ENCODE results near the gene RFTN1. TPM values are rescaled to one million over a fixed set of nuclear protein-coding genes. Genes with fewer than 3 reads are reported as not detected.

The RFTN1 gene
- total RNA-seq, 1 donor from 2014 or later: 52.1 TPM

DNA sequence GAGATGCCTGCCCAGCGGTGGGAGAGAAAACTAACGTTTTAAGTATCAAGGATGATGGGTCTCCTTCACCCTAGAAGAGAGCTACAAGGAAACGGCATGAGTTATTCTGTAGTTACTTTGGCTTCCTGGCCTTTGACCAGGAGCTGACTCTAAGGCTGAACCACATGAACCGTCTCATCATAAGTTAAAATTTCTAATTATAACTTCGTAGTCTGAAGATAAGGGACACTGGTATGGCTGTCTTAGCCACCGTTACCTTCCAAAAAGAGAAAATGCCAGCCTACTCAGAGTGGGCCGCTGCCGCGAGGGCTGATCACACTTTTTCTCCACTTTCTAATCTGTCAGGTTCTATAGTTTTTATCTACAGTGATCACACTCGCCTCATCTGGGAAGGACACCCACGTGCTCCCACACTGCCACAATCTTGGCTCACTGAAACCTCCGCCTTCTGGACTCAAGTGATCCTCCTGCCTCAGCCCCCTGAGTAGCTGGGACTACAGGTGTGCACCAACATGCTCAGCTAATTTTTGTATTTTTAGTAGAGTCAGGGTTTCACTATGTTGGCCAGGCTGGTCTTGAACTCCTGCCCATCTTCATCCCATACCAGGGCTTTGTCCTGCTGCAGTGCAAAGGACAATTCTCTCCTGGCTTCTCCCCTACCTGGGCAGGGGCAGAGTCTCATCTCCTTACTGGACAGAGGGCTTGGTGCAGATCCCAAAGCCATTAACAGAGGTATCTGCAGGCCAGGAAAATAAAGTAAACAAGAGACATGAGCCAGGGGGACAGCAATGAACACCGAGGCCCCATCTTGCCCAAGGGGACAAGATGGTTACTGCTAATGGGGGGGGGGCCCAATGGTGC is 73.4 kb downstream of the RFTN1 start:
- intact Hi-C loops (cut with micrococcal nuclease): no loop called here

DNA sequence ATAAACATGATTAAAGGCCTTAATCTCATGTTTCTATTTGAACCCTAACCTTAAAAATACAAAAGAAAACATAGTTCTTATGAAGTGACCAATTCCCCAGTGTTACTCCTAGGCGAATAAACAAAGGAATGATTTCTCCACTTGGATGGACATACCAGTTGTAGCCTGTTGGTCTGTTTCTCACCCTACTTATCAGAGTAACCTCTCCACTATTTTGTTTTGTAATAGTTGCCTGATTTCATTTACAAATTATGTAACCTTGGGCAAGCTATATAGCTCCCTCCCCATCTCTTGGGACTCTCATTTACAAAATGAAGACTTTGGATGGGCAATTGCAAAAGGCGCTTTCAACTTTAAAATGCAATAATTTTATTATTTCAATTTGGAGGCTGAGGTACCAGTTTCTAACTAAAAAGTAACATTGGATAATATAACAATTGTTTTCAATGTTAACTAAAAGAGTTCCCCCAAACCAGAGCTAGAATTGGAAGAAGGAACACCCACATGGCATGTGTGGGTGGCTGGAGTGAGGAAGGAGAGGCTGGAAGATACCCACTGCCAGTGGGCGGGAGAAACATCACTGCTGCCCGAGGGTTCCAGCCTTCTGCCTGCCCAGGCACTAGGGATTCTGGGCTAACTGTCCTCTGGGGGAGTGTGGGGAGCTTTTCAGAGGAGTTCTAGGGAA is 74.2 kb downstream of the RFTN1 start:
- intact Hi-C loops (cut with micrococcal nuclease): no loop called here

DNA sequence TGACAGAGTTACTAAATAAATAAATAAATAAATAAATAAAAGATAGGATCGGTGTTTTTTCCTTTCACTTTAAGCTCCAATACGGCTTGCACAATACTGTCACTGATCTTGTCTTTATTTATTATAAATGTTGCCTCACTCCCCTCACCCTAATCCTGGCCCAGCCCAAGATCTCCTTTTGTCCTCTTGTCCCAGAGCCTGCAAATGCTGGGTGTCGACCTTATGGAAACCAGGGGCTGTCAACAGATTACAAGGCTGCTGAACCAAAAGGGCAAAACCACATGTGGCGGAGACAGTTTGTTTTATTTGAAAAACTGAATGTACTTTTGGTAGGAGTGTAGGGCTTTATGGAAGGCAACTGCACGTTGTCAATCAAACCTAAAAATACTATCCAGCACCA is 75.9 kb downstream of the RFTN1 start:
- intact Hi-C loops (cut with micrococcal nuclease): no loop called here

DNA sequence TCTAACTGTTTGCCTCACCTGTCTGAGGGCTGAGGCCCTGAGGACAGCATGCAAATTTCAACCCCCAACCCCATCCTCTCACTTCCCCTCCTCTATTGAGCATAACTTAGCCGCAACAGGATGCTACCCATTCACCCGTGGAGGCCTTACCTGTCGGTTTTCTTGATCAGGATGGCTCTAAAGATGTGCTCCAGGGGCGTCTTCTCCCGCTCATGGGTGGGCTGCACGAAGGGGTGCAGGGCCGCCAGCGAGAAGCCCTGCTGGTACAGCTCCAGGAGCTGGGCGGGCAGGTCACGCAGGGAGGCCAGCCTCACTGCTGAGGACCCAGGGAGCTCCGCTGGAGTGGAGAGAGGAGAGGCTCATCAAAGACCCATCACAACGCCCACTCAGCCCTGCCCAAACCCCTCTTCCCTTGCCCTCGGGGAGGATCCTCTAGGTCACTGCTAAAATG is 79.8 kb downstream of the RFTN1 start:
- intact Hi-C loops (cut with micrococcal nuclease): no loop called here

GRCh38 chr3:16432714-16433113 is 80.8 kb downstream of the RFTN1 start:
- intact Hi-C loops (cut with micrococcal nuclease): no loop called here

DNA sequence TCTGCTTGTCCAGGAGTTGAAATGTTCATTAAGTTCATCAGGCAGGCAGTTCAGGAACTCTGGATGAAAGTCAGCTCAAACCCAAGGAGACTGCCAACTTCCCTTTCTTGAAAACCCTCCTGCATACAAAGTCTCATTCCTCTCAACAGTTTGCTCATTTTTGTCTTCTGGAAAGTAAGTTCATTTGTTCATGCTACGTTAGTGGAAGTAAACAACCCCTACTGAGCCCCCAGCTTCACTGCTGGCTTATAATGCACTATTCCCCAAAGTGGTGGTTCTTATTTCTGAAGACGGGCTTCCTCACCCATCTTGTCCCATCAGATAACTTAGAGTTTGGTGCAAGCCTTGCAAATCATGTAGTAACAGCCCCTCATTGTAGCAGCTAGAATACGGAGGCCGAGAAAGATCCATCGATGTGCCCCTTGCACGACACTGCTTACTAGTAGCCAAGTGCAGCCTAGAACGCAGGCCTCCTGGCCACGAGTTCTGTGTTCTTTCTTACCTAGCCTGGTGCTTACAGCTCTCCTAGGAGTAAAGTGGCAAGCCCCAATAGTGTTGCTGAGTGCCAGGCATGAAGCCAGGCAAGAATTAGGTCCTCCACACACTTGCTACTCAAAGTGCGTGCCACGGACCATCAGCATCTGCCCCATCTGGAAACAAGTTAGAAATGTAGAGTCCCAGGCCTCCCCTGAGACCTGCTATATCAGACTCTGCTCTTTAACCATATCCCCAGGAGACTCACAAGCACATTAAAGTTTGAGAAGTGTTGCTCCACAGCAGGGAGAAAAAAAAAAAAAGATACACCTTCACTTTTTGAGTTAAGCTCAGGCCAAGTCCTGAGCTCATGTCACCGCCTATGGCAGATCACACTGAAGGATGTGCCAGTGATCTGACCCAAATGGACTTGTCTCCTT is 82.5 kb downstream of the RFTN1 start:
- intact Hi-C loops (cut with micrococcal nuclease): no loop called here

- intact Hi-C loops (cut with micrococcal nuclease): no loop called here
Observed at GRCh38 chr3:16429086-16429485, 84.4 kb downstream of the RFTN1 start.

DNA sequence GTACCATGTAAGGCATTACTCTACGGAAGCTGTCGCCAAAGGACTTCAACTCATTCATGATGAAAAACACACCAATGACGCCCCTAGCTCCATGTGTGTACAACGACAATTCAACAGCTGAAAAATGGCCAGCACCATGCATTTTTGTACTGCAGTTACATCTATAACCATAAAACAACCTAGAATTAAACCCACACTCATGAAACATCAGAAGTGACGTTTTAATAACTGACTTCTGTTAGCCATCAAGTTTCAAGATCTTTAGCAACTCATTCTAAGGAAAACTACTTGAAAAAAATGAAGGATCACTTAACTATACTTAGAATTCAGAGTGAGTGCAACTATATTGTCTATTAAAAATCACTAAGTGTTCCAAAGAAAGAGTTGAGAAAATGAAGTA is 84.9 kb downstream of the RFTN1 start:
- intact Hi-C loops (cut with micrococcal nuclease): no loop called here

GRCh38 chr3:16427103-16427965 is 86.2 kb downstream of the RFTN1 start:
- intact Hi-C loops (cut with micrococcal nuclease): no loop called here

- intact Hi-C loops (cut with micrococcal nuclease): no loop called here
Observed at GRCh38 chr3:16426665-16427064, 86.8 kb downstream of the RFTN1 start.

GRCh38 chr3:16426029-16426400 is 87.5 kb downstream of the RFTN1 start:
- intact Hi-C loops (cut with micrococcal nuclease): no loop called here

DNA sequence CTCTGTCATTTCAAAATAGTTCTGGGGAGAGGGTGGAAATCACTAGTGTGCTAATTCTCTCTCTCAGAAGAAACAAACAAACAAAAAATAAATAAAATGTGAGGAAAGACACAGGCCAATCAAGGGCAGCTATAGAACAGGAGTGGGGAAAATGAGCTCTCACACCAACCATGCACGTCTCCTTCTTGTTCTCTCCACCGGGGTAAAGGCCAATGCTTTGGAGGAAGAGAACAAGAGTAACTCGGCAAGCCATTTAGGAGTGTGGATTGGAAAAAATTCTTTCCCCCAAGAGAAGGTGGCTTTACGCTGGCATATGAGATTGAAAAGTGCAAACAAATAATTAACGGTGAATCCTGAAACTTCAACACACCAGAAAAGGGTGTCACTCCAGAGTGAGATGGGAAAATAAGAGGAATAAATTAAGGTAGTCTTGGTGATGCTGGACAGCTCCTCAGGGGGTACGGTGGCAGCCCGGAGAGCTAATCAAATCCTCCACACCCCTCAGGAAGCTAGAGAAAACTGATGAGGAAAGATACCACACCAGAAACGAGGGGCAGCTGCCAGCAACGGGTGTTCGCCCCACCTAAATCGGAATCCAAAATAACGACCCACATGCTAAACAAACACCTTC is 88.0 kb downstream of the RFTN1 start:
- intact Hi-C loops (cut with micrococcal nuclease): no loop called here

DNA sequence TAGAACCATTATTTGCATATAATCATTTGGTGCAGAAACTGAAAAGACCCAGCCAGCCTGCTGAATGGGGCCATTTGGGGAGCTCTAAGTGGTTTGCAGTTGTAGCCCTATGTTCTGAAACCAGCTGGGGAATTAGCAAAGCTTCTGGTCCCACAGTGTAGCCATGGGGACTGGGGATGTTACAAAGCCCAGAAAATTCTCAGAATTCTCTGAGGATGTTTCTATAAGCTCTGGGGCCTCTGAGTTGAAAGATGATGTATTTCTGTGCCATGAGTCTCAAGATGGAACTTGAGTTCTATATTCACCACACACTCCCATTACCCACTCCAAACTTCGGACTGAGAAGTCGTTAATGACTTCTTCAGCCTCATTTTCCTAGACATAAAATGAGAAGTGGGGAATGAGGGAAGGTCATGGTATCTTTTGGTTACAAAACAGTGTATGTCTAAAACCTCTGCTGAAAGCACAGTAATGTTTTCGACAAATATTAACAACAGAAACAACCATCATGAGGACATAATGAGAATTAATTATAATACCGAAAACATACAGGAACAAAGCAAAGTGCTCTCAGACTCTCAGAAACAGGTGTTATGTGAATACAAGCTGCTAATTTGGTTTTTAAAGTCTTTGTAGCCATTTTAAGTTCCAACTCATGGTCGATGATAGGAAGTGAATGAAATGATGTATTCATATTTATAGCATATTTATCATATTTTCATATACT is 89.4 kb downstream of the RFTN1 start:
- intact Hi-C loops (cut with micrococcal nuclease): no loop called here

DNA sequence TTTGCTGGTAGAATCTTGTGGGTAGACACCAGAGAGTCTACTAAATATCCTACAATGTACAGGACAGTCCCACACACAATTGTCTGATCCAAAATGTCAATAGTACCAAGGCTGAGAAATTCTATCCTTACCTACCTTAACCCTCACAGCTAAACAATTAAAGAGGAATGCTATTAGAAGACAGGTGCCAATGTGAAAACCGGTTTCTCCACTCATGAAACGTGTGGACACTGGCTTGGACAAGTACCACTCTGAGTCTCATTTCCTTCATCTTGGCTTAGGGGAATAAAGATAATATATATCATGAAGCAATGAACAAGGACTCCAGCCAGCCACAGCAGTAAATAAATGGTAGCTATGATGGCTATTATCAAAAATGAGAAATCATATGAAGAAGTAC is 90.2 kb downstream of the RFTN1 start:
- intact Hi-C loops (cut with micrococcal nuclease): no loop called here

GRCh38 chr3:16419640-16420241 is 93.8 kb downstream of the RFTN1 start:
- intact Hi-C loops (cut with micrococcal nuclease): no loop called here

GRCh38 chr3:16417945-16418739 is 95.4 kb downstream of the RFTN1 start:
- intact Hi-C loops (cut with micrococcal nuclease): no loop called here

GRCh38 chr3:16415911-16416476 is 97.5 kb downstream of the RFTN1 start:
- intact Hi-C loops (cut with micrococcal nuclease): no loop called here

DNA sequence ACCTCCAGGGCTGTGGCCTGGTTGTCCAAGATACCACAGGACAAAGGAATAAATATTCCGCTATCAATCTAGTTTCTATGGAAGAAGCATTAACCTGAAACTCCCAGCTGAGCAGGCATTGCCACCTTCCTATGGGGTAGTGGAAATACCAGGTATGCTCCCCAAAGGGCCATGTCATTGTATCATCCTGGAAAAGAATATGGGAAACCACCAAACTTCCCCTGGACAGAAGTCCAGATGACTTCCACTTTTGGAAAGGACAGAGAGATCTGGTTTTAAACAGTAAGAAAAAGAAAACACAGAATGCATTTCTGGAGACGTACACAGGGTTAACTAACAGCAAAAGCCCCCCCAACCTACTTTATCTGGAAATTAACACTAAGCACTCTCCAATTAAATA is 100.2 kb downstream of the RFTN1 start:
- intact Hi-C loops (cut with micrococcal nuclease): no loop called here
